Measurements from ENCODE around the gene FOXL2. TPM values are rescaled to one million over a fixed set of nuclear protein-coding genes. Genes with fewer than 3 reads are reported as not detected.
"Not testable (repeated sequence)": the region's sequence is repeated elsewhere in the genome, so short reads cannot be mapped to it uniquely, and the experiment has no call there.

Gene FOXL2
- total RNA-seq, 2 donors from 2014 or later, result not detected

DNA sequence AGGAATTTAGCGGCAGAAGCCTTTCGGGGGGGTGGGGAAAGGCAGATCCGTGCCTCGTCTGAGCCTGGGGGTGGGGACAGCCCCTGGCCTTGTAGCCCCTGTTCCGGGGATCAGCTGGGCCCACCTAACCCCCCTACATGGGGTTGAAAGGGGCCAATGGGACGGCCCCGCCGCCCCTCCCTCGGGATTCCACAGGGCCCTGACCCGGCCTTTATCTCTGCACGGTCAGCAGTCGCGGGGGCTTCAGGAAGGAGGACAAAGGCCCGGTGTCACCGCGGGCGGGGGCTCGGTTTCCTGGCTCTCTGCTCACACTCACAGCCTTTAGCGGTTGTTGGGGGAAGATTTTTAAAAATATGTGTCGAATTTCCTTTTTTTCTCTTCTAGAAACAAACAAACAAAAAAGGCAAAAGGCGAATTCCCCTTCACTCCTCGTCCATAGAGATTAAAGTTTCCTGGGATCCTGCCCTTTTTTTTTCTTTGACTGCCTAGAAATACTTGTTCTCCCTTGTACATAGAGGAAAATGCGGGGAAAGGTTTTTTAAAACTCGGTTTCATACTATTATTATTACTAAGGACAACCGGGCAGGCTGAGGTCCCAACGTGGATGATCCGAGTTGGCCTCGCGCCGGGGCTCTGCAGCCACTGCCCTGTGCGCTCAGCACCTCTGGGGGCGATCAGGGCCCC is 7.9 kb downstream of the FOXL2 start:
- ATAC-seq, result no peak
- no peak overlapping the region for H3K27ac Mint-ChIP-seq
- no peaks in the 10 kb centered on the region for H3K9me3 Mint-ChIP-seq
- DNase-seq (ENCODE audit: low spot score in 2 of 2), result no peak
- peaks cover 0 to 11% of the 10 kb centered on the region in 2 donors for H3K36me3 Mint-ChIP-seq

DNA sequence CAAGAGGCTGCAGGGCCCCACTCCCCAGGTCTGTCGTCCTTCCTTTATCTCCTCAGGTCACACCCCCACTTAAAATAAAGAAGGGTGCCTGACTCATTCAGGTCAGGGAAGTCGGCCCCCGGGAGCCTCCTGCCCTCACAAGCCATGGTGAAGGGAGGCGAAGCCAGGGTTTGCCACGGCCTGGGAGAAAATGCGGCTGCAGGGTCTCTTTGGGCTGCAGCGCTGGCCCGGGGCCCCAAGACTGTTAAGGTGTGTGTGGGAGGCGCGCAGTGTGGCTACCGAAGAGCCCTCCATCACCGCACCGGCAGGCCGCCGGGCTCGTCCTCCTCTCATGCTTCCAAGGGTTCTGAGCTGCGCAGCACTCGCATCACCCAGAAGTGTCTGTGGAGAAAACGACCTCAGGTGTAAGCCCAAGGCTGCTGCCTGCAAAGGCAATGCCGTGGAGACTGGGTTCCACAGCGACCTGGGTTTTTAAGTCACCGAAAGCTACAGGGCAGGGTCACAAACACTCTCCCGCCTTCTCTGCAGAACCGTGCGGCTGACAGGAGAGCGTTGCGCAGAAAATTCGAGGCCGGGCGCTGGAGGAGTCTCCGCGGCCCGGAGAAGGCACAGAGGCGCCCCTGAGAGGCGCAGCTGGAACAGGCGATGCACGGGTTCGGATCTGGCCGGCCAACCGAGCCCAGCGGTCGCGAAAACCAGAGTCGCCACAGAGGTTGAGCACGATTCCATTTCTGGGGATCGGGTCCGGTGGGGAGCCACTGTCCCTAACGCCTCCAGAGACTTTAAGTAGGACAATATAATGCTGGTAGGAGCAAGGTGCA is 8.7 kb downstream of the FOXL2 start:
- Mint-ChIP-seq H3K27ac (no peak overlapping the region), H3K9me3 (no peaks in the 10 kb centered on the region), H3K36me3 (peaks cover 0 to 7% of the 10 kb centered on the region in 2 donors)
- ATAC-seq (peak in 1 of 2 donors; percentile 25), DNase-seq (ENCODE audit: low spot score in 2 of 2) (no peak)

DNA sequence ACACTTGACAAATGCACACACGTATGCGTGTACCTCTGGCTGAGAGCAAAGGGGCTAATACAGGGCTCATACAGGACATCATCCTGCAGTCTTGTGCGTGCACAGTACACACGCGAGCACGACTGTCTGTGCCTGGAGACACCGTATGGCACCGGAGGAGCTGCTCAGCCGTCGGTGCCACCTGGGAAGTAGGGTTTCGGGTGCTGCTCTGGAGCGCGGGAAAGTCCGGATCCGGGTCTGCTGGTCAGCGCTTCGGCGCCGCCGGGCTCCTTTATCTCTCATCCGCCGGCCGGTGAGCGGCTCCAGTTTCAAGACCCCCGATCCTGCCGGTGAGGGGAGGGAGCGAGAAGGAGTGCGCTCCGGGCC is 9.3 kb downstream of the FOXL2 start:
- ATAC-seq (peak in 1 of 2 donors; percentile 8), DNase-seq (ENCODE audit: low spot score in 2 of 2) (peak in 1 of 2 donors; percentile 28)
- H3K9me3 Mint-ChIP-seq, result no peaks in the 10 kb centered on the region
- H3K27ac Mint-ChIP-seq, result no peak overlapping the region
- peaks cover 0 to 7% of the 10 kb centered on the region in 2 donors for H3K36me3 Mint-ChIP-seq

DNA sequence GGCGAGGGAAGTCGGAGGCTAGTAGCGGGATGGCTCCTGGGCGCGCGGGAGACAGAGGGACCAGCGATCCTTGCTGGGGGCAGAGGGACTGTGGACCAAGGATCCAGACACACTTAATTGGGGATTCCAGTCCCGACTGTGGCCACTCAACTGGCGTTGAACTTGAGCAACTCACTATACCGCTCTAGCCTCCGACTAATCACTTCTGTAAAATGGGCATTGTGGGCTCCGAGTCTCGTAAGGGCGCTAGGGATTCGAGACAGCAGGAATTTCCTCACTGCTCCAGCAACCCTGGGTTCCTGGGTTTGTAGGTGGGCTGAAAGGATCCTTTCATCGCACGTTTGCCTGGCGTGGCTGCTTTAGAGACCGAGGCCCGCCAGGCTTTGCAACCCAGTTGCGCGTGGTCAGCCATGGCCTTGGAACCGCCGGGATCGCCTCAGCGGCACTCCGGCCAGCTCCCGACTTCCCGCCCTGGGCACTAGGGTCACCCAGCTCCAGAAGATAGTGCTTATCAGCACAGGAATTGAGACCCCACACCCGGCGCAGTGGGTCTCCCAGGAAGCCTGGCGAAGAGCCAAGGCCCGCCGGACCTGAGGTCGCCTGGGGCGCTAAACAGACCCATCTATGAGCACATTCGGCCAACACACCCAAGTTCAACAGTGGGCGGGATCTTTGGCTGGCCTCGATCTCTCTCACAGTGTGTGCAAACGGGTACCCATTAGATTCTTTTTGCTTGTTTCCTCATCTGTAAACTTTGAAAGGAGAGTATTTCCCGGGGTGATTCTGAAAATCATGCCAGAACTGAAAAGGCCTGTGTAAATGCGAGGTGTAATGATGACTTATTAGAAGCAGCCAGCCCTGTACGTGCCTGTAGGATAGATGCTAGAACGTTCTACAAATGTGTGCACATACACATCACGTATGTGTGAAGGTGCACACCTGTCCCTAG is 9.9 kb downstream of the FOXL2 start:
- Mint-ChIP-seq H3K36me3 (peaks cover 0 to 7% of the 10 kb centered on the region in 2 donors), H3K27ac (no peak overlapping the region), H3K9me3 (no peaks in the 10 kb centered on the region)
- DNase-seq (ENCODE audit: low spot score in 2 of 2) (no peak), ATAC-seq (no peak)

DNA sequence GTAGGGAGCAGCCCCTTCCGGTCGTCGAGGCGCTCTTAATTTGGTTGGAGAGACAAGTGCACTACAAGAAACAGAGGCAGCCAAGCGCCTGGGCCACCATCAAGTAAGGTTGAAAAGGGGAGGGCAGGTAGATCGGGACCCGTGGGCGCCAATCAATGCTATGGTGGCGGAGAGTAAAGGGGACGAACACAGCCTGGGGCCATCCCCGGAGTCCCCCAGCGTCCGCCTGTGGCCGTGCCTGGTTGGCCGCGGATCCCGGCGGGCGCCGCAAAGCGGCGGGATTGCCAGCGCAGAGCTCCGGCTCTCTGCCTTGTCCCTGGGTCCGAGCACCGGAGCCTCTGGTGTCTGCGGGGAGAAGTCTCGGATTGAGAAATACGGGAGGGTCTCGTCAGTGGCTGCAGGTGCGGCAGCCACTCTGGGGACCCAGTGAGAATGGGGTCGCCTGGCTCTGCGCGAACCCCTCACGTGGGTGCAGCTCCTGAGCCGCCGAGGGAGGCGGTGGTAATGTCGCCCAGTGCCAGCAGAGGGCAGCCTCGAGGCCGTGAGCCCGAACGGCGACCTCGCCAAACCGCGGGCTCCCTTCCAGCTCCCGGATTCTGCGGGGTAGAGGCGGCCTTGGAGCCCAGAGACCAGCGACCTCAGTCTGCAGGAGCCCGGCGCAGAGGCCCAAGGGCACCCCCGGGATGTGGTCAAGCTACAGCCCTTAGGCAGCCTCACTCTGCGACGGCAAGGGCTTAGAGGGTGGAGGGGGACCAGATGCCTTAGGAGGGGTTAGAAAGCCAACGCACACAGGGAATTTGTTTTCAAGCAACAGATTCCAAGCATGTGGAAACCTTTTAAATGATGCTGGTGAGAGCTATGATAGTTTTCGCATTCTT is 10.8 kb downstream of the FOXL2 start:
- Mint-ChIP-seq H3K36me3 (peaks cover 0 to 7% of the 10 kb centered on the region in 2 donors), H3K9me3 (no peaks in the 10 kb centered on the region), H3K27ac (peak overlapping the region in 1 of 2 donors; percentile 40)
- peak; percentile 76 to 88 for DNase-seq (ENCODE audit: low spot score in 2 of 2)
- ATAC-seq, result peak; percentile 76

DNA sequence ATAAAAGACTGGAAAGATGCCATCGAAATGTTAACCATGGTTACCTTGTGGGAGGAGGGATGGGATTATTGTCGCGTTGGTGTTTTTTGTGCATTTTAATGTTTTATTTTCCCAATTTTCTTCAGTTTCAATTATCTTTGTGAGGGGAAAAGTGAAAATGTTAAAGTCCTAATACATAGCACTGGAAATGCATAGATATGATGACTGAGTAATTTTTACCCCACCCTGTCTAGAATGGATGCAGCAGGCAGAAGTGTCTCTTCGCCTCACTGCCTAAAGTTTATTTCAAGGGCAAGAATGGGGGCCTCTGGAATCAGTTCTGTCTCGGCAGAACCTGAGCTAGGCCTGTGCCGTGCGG is 11.5 kb downstream of the FOXL2 start:
- H3K36me3 Mint-ChIP-seq, result peaks cover 0 to 7% of the 10 kb centered on the region in 2 donors
- DNase-seq (ENCODE audit: low spot score in 2 of 2), result no peak
- ATAC-seq, result no peak
- H3K9me3 Mint-ChIP-seq, result no peaks in the 10 kb centered on the region
- H3K27ac Mint-ChIP-seq, result peak overlapping the region in 1 of 2 donors; percentile 40

DNA sequence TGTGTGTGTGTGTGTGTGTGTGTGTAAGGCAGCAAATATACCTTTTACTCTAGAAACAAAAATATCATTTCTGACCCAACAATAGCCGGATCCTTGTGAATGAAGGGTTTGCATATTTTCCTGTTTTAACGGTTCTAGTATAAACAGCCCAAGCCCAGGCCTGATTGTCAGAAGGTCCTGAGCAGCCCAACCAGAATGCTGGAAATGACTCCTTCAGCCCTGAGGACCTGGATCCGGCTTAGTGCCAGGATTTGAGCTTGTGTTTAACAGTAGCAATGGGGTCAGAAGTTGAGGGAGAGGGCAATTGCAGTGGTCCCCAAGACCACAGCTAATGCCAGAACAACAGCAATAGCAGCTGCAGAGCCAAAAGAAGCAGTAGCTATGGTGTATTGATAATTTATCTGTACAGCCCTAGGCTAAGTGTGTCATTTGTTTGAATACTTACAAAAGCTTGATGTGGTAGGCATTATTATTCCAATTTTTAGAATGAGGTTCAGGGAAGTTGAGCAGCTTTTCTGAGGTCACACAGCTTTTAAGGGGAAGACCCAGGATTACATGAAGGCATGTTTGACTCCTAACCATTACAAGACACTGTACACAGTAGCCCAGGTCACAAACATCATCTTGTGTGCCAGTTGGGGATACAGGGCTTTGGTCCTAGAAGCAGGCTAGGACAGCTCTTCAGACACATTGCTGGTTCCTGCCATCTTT is 12.8 kb downstream of the FOXL2 start:
- Mint-ChIP-seq H3K27ac (no peak overlapping the region), H3K36me3 (peaks cover 0 to 7% of the 10 kb centered on the region in 2 donors), H3K9me3 (no peaks in the 10 kb centered on the region)
- ATAC-seq, result no peak
- no peak for DNase-seq (ENCODE audit: low spot score in 2 of 2)

DNA sequence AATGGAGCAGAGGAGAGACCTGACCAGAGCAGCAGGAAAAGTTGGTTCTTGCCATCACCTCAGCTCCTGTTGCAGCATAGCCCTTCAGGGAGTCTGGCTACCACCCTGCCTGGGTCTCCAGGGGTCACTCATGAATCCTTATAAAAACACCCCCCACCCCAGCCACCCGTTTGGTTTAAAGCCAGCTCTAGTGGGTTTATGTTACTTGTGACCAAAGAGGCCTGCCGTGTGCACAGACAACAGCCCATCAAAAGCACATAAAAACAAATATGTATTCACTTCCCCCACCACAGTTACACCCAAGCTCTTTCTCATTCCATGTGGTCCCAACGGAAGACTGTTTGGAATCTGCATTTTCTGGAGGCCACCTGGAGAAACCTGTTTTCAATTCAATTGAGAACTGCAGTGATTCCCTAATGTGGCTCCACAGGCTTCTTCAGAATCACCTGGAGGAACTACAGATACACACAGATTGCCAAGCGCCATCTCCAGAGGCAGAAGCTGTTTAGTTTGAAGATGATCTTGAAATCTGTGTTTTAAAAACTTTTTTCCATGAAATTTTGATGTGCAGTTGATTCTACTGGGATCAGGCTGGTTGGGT is 13.8 kb downstream of the FOXL2 start:
- H3K9me3 Mint-ChIP-seq, result no peaks in the 10 kb centered on the region
- H3K27ac Mint-ChIP-seq, result no peak overlapping the region
- ATAC-seq (no peak), DNase-seq (ENCODE audit: low spot score in 2 of 2) (no peak)
- H3K36me3 Mint-ChIP-seq, result peaks cover 0 to 7% of the 10 kb centered on the region in 2 donors

DNA sequence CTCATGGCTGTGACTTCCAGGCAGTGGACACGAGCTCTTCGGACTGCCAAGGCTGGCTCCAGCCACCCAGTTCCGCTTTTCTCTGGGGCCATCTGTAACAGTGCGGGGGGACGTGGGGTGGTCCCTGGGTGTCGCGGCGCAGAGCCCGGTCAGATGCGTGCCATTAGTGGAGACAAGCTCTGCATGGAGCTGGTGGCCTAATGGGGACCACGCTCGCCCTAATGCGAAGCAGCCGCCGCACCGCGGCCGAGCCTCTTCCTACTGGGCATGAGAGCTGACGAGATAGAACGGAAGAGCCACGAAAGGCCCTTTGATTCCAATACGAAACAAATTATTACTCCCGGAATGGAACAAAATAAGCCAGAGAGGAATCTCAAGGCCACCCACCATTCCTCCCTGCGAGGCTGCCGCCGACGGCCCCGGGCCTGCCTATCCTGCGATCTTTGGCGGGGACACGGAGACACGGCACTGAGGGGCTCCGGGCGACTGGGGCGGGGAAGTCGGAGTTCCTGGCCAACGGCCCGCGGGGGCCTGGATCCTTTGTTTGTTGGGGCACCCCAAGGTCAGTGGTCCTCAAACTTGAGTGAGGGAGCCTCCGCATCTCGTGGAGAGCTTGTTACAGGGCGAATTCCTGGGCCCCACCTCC is 18.1 kb downstream of the FOXL2 start:
- ATAC-seq (no peak), DNase-seq (ENCODE audit: low spot score in 2 of 2) (no peak)
- Mint-ChIP-seq H3K27ac (no peak overlapping the region), H3K36me3 (no peaks in the 10 kb centered on the region), H3K9me3 (no peaks in the 10 kb centered on the region)

DNA sequence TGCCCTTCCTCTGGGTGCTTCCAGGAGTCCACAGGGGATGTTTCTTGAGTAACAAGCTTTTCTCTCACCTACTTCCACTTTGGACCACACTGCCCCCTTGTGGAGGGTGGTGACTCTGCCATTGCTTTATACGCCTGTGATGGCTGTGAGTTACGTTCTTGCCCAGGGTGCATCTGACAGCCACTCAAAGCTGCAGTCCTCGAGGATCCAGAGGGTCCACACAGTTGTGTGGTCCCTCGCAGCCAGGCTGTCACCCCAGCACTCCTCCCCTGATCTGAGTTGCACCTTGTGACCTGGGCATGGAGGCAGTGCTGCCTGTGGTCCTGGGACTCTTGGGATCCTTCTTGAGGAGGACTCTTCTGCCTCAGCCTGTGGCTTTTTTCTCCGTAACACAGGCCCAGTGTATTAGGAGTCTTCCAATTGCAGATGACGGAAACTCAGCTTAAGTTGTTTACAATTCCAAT is 23.4 kb downstream of the FOXL2 start:
- DNase-seq (ENCODE audit: low spot score in 2 of 2) (peak in 1 of 2 donors; percentile 92), ATAC-seq (peak; percentile 92 to 93)
- Mint-ChIP-seq H3K27ac (no peak overlapping the region), H3K36me3 (no peaks in the 10 kb centered on the region), H3K9me3 (no peaks in the 10 kb centered on the region)

DNA sequence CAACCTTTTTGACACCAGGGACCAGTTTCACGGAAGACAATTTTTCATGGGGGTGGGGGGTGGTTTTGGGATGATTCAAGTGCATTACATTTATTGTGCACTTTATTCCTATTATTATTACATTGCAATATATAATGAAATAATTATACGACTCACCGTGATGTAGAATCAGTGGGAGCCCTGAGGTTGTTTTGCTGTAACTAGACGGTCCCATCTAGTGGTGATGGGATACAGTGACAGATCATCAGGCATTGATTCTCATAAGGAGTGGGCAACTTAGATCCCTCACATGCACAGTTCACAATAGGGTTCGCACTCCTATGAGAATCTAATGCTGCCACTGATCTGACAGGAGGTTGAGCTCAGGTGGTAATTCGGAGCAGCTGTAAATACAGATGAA is 24.5 kb downstream of the FOXL2 start:
- not testable (repeated sequence) for DNase-seq (ENCODE audit: low spot score in 2 of 2); H3K9me3 Mint-ChIP-seq; ATAC-seq; H3K36me3 Mint-ChIP-seq; H3K27ac Mint-ChIP-seq

DNA sequence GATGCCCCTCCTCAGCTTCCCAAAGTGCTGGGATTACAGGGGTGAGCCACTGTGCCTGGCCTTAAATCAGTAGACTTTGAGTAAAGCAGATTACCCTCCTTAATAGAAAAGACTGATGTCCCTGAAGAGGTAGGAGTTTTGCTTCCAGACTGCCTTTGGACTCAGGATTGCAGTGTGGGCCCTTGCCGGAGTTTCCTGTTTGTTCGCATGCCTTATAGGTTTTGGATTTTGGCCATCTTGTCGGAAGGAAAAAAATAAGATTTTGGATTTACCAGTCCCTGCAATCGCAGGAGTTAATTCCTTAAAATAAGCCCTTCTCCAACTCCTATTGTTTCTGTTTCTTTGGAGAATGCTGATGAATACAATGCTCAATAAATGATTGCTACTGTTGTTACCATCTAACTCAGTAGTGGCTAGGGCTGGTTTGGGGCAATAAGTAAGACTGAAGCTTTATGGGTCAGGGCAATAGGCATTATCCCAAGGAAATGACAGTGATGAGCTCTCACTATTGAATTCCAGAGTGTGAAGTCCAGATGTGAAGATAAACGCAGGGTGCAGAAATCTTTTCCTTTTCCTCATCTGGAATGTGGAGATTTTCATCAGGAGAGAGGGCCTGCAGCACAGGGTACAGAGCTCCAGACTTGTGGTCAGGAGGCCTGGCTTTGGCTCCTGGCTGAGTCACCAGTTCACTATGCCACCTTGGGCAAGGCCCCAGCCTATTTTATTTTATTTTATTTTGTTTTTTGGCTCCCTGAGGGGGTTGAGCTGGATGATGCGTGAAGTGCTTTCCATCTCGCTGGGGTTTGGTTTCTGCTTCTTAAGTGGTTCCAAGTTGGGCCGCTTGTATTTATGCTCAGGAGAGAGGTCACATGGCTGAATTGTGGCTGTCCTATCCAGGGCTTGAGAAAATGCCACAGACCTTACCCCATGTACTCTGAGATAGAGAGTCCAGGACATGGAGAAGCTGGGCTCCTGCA is 25.3 kb downstream of the FOXL2 start:
- no peak for DNase-seq (ENCODE audit: low spot score in 2 of 2)
- Mint-ChIP-seq H3K36me3 (no peaks in the 10 kb centered on the region), H3K27ac (no peak overlapping the region), H3K9me3 (no peaks in the 10 kb centered on the region)
- no peak for ATAC-seq

DNA sequence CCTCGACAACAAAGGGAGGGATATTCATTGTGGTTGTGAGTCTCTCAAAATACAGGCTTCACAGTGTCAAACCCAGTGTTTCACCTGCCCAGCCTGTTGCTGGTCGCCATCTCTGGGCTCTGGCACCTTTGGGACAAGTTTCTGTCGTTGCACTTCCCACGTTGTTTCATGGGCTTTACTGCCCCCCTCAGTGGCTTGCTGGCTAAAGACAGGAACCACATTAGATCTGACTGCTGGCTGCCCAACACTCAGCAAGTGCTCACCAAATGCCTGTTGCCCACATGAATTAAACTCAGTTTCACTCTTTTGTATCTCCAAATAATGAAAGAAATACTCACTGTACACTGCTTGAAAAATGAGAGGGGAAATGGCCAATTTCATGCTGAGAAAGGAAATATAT is 27.6 kb downstream of the FOXL2 start:
- no peak for ATAC-seq
- no peak for DNase-seq (ENCODE audit: low spot score in 2 of 2)
- no peaks in the 10 kb centered on the region for H3K36me3 Mint-ChIP-seq
- no peaks in the 10 kb centered on the region for H3K9me3 Mint-ChIP-seq
- no peak overlapping the region for H3K27ac Mint-ChIP-seq

DNA sequence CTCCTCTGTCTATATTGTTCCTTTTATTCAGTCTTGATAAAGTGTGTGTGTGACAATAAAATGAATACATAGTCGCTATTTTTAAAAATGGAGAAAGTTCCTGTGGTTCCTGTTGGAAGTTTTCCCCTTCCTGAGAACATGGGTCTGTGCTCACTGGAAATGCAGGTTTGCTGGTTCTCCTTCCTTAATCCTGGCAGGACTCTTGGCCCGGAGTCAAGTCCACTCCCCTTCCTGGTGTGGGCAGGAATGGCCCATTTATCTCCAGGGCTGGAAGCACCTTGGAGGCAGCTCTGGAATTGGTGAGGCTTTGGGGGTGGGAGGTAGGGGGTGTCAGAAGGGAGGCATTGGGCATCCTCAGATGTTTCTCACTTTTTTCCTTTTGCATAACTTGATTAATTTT is 30.1 kb downstream of the FOXL2 start:
- H3K9me3 Mint-ChIP-seq, result no peaks in the 10 kb centered on the region
- H3K36me3 Mint-ChIP-seq, result no peaks in the 10 kb centered on the region
- ATAC-seq (no peak), DNase-seq (ENCODE audit: low spot score in 2 of 2) (no peak)
- no peak overlapping the region for H3K27ac Mint-ChIP-seq

Data from activated naive CD4-positive, alpha-beta T cell treated with anti-CD3 and anti-CD28 coated beads, Interleukin-2, amount 50 U/mL, for 72 hours (primary cell).